C4-2B (cell line): Measurements from ENCODE around the gene AZIN2.

Experiments used
- ZFX ChIP-seq: fragments of 450-650 bp; IDR thresholded peaks from 2 replicates; pipeline ENCODE4 v1.6.1; 2017
- TF ChIP-seq, protein P1 (sequence below): fragments of 450-650 bp; conservative IDR thresholded peaks from 2 replicates; pipeline ENCODE4 v1.5.1; 2017; ENCODE audit warnings: mild to moderate bottlenecking

DNA sequence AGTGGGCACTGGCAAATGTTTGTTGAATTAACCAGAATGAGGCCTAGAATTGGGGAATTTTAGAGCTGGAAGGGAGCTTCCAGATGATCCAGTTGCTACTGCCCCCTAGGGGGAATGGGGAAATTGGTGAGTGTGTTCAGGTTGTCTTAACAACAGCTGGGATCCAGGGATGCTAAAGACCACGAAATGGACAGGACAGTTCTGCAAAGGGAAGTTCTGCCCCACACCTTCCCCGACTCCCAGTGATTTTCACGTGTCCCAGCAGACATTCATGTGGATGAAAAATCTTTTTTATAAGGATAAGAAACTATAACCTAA lies 67.0 kb downstream of the AZIN2 start:
- no peak for TF ChIP-seq ZFX
- TF ChIP-seq, protein P1, sequence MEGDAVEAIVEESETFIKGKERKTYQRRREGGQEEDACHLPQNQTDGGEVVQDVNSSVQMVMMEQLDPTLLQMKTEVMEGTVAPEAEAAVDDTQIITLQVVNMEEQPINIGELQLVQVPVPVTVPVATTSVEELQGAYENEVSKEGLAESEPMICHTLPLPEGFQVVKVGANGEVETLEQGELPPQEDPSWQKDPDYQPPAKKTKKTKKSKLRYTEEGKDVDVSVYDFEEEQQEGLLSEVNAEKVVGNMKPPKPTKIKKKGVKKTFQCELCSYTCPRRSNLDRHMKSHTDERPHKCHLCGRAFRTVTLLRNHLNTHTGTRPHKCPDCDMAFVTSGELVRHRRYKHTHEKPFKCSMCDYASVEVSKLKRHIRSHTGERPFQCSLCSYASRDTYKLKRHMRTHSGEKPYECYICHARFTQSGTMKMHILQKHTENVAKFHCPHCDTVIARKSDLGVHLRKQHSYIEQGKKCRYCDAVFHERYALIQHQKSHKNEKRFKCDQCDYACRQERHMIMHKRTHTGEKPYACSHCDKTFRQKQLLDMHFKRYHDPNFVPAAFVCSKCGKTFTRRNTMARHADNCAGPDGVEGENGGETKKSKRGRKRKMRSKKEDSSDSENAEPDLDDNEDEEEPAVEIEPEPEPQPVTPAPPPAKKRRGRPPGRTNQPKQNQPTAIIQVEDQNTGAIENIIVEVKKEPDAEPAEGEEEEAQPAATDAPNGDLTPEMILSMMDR: no peak
